Measurements from ENCODE around the gene DNAJC1.
"Not testable (repeated sequence)": the region's sequence is repeated elsewhere in the genome, so short reads cannot be mapped to it uniquely, and the experiment has no call there.

DNAJC1 gene

GRCh38 chr10:21720090-21720489 is 283.4 kb downstream of the DNAJC1 start:
- no peak for DNase-seq (ENCODE audit: extremely low read depth, insufficient read length)
- peaks cover 1% of the 10 kb centered on the region for H3K36me3 ChIP-seq (ENCODE audit: control insufficient read depth, insufficient read depth, low read length)
- no peak overlapping the region for H3K4me3 ChIP-seq (replicated peaks; ENCODE audit: low read depth, low read length)
- H3K27me3 ChIP-seq (replicated peaks; ENCODE audit: control insufficient read depth, insufficient read depth, low read length) = no peaks in the 10 kb centered on the region
- TF ChIP-seq CTCF (IDR thresholded peaks at IDR 0.05; ENCODE audit: insufficient read depth, low read length, poor library complexity, severe bottlenecking) = no peak

- H3K27me3 ChIP-seq (replicated peaks; ENCODE audit: control insufficient read depth, insufficient read depth, low read length) = no peaks in the 10 kb centered on the region
- no peak overlapping the region for H3K4me3 ChIP-seq (replicated peaks; ENCODE audit: low read depth, low read length)
- TF ChIP-seq CTCF (IDR thresholded peaks at IDR 0.05; ENCODE audit: insufficient read depth, low read length, poor library complexity, severe bottlenecking) = no peak
- no peak for DNase-seq (ENCODE audit: extremely low read depth, insufficient read length)
- H3K36me3 ChIP-seq (ENCODE audit: control insufficient read depth, insufficient read depth, low read length) = peaks cover 1% of the 10 kb centered on the region
Observed at GRCh38 chr10:21719502-21719901, 284.0 kb downstream of the DNAJC1 start.

GRCh38 chr10:21717437-21718054 is 286.0 kb downstream of the DNAJC1 start:
- H3K4me3 ChIP-seq (replicated peaks; ENCODE audit: low read depth, low read length); H3K27me3 ChIP-seq (replicated peaks; ENCODE audit: control insufficient read depth, insufficient read depth, low read length); H3K36me3 ChIP-seq (ENCODE audit: control insufficient read depth, insufficient read depth, low read length); DNase-seq (ENCODE audit: extremely low read depth, insufficient read length): not testable (repeated sequence)

- H3K4me3 ChIP-seq (replicated peaks; ENCODE audit: low read depth, low read length) = no peak overlapping the region
- H3K27me3 ChIP-seq (replicated peaks; ENCODE audit: control insufficient read depth, insufficient read depth, low read length) = no peaks in the 10 kb centered on the region
- 0 out of 2 replicates have a peak, but pooled peaks cover 1% of the 10 kb centered on the region for H3K36me3 ChIP-seq (ENCODE audit: control insufficient read depth, insufficient read depth, low read length)
- no peak for DNase-seq (ENCODE audit: extremely low read depth, insufficient read length)
- no peak for TF ChIP-seq CTCF (IDR thresholded peaks at IDR 0.05; ENCODE audit: insufficient read depth, low read length, poor library complexity, severe bottlenecking)
Observed at GRCh38 chr10:21715531-21716195, 287.9 kb downstream of the DNAJC1 start.

- no peak for TF ChIP-seq CTCF (IDR thresholded peaks at IDR 0.05; ENCODE audit: insufficient read depth, low read length, poor library complexity, severe bottlenecking)
Observed at GRCh38 chr10:21712975-21713374, 290.6 kb downstream of the DNAJC1 start.

GRCh38 chr10:21707498-21707897 is 296.0 kb downstream of the DNAJC1 start:
- no peak overlapping the region for H3K4me3 ChIP-seq (replicated peaks; ENCODE audit: low read depth, low read length)
- TF ChIP-seq CTCF (IDR thresholded peaks at IDR 0.05; ENCODE audit: insufficient read depth, low read length, poor library complexity, severe bottlenecking) = no peak
- H3K36me3 ChIP-seq (ENCODE audit: control insufficient read depth, insufficient read depth, low read length) = no peaks in the 10 kb centered on the region; the same call in 1 of the 2 replicates
- DNase-seq (ENCODE audit: extremely low read depth, insufficient read length) = no peak
- H3K27me3 ChIP-seq (replicated peaks; ENCODE audit: control insufficient read depth, insufficient read depth, low read length) = no peaks in the 10 kb centered on the region

More at GRCh38 chr10:21712975-21713374, 290.6 kb downstream of the DNAJC1 start:
- Histone ChIP-seq H3K36me3 (ENCODE audit: control insufficient read depth, insufficient read depth, low read length) (0 out of 2 replicates have a peak, but pooled peaks cover 1% of the 10 kb centered on the region), H3K27me3 (replicated peaks; ENCODE audit: control insufficient read depth, insufficient read depth, low read length) (no peaks in the 10 kb centered on the region), H3K4me3 (replicated peaks; ENCODE audit: low read depth, low read length) (no peak overlapping the region)
- DNase-seq (ENCODE audit: extremely low read depth, insufficient read length) = no peak

Measured in GM06990 (cell line).